ENCODE measurements around the gene NACAD. TPM values are rescaled to one million over a fixed set of nuclear protein-coding genes. Genes with fewer than 3 reads are reported as not detected.

Gene NACAD
- total RNA-seq, 1 experiment from 2014 or later, result 5.5 TPM

DNA sequence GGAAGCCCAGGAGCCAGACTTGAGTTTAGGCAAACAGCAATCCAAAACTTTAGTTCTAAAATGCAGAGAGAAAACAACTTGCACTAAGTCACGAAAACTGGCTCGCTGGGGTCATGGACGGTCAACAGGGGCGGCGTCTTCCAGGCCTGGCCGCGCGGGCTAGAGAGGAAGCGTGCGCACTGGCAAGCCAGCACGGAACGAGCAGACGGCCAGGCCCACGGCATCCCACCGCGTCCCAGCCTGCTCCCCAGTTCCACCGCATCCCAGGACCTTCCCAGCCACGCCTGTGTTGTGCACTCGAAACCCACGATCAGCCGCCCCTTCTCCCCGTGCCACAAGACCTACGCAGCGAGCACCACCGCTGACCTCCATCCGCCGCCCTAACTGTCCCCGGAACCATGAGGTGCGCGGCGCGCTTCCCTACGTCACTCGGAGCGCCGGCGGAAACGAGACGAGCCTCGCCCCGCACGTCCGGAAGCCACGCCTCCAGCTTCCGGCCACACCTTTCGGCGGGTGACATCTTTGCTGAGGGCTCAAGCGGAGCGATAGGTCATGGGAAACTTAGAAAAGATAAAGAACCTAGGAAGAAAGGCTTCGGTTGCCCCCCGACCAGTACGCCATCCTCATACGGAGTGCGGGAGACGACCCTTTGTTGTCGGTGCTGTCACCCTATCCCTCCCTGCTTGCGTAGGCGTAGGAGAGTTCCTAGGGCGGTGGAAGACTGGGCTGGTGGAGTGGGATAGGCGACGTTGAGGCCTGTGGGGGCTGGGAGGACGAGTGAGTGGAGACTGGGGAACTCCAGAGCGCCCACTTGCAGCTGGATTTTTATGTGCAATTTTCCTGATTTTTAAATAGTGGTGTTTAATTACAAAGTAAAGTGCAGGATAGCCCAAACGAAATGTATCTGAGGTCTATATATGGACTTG lies 22.8 kb upstream of the NACAD start, which contains the start of gene TBRG4:
Gene TBRG4 (minus strand): TSS at position 400 of the 926 bp plus-strand sequence. CDS start 2,460 bp downstream, outside the sequence.
- peaks cover 12% of the 10 kb centered on the region for H3K4me1 Mint-ChIP-seq
- H3K9me3 Mint-ChIP-seq, result no peaks in the 10 kb centered on the region
- H3K27ac Mint-ChIP-seq, result peak within 1 kb of the TSS; percentile 99
- peaks cover 14% of the 10 kb centered on the region for H3K27me3 Mint-ChIP-seq (ENCODE audit: low read depth)
- POLR2A ChIA-PET, result interaction anchor here (0.5 to 2.2 kb wide), 8 partner anchors 10 to 226 kb away, joined by 3 to 7 read pairs (median 5); partner anchors contain the start of genes NACAD and PURB
- peak; percentile 93 for DNase-seq (ENCODE audit: low spot score)
- H3K4me3 Mint-ChIP-seq, result peak within 1 kb of the TSS; percentile 99
- H3K36me3 Mint-ChIP-seq, result peaks cover 22% of the 10 kb centered on the region
- CTCF ChIA-PET, result interaction anchor here (0.9 to 2.0 kb wide), 9 partner anchors 12 to 263 kb away, joined by 3 to 15 read pairs (median 3); no protein-coding TSS in a partner anchor
- peak; percentile 94 for ATAC-seq
- TF ChIP-seq GABPB1 (CRISPR knock-in tag; IDR thresholded peaks at IDR 0.05), result peak; percentile 89
- TF ChIP-seq E2F4 (CRISPR knock-in tag; IDR thresholded peaks at IDR 0.05; ENCODE audit: borderline replicate concordance, low read depth), result no peak
- peak; percentile 49; the same call in 1 of the 2 replicates for TF ChIP-seq ZNF317 (CRISPR knock-in tag; IDR thresholded peaks at IDR 0.05; ENCODE audit: borderline replicate concordance, low read depth)
- TF ChIP-seq MYBL2 (CRISPR knock-in tag; IDR thresholded peaks at IDR 0.05), result peak; percentile 82; the same call in 1 of the 2 replicates
- no peak for TF ChIP-seq PRDM15 (CRISPR knock-in tag; IDR thresholded peaks at IDR 0.05)
- TF ChIP-seq, protein P1, sequence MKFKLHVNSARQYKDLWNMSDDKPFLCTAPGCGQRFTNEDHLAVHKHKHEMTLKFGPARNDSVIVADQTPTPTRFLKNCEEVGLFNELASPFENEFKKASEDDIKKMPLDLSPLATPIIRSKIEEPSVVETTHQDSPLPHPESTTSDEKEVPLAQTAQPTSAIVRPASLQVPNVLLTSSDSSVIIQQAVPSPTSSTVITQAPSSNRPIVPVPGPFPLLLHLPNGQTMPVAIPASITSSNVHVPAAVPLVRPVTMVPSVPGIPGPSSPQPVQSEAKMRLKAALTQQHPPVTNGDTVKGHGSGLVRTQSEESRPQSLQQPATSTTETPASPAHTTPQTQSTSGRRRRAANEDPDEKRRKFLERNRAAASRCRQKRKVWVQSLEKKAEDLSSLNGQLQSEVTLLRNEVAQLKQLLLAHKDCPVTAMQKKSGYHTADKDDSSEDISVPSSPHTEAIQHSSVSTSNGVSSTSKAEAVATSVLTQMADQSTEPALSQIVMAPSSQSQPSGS (CRISPR knock-in tag; IDR thresholded peaks at IDR 0.05; ENCODE audit: borderline replicate concordance, low read depth), result no peak
- TF ChIP-seq HMGXB4 (CRISPR knock-in tag; IDR thresholded peaks at IDR 0.05), result peak; percentile 66
- 0 out of 2 replicates have a peak, but pooled peaks have one; percentile 52 for TF ChIP-seq IRF1 (CRISPR knock-in tag; IDR thresholded peaks at IDR 0.05)
- TF ChIP-seq SMAD3 (CRISPR knock-in tag; IDR thresholded peaks at IDR 0.05; ENCODE audit: borderline replicate concordance), result peak; percentile 85
- no peak for TF ChIP-seq SMAD4 (CRISPR knock-in tag; IDR thresholded peaks at IDR 0.05)
- TF ChIP-seq ESRRA (CRISPR knock-in tag; IDR thresholded peaks at IDR 0.05; ENCODE audit: borderline replicate concordance), result peak; percentile 96
- TF ChIP-seq SOX15 (CRISPR knock-in tag; IDR thresholded peaks at IDR 0.05), result no peak
- TF ChIP-seq ZNF671 (CRISPR knock-in tag; IDR thresholded peaks at IDR 0.05), result no peak
- peak; percentile 65; the same call in 1 of the 2 replicates for TF ChIP-seq NFE2L1 (CRISPR knock-in tag; IDR thresholded peaks at IDR 0.05)
- no peak for TF ChIP-seq NR1H2 (CRISPR knock-in tag; IDR thresholded peaks at IDR 0.05)
- TF ChIP-seq, protein P2, sequence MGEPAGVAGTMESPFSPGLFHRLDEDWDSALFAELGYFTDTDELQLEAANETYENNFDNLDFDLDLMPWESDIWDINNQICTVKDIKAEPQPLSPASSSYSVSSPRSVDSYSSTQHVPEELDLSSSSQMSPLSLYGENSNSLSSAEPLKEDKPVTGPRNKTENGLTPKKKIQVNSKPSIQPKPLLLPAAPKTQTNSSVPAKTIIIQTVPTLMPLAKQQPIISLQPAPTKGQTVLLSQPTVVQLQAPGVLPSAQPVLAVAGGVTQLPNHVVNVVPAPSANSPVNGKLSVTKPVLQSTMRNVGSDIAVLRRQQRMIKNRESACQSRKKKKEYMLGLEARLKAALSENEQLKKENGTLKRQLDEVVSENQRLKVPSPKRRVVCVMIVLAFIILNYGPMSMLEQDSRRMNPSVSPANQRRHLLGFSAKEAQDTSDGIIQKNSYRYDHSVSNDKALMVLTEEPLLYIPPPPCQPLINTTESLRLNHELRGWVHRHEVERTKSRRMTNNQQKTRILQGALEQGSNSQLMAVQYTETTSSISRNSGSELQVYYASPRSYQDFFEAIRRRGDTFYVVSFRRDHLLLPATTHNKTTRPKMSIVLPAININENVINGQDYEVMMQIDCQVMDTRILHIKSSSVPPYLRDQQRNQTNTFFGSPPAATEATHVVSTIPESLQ (CRISPR knock-in tag; IDR thresholded peaks at IDR 0.05), result no peak
- TF ChIP-seq ZBTB21 (CRISPR knock-in tag; IDR thresholded peaks at IDR 0.05; ENCODE audit: borderline replicate concordance), result 0 out of 2 replicates have a peak, but pooled peaks have one; percentile 70
- no peak for TF ChIP-seq NR3C1 (CRISPR knock-in tag; conservative IDR thresholded peaks at IDR 0.05; ENCODE audit: low read depth)
- TF ChIP-seq, protein P3, sequence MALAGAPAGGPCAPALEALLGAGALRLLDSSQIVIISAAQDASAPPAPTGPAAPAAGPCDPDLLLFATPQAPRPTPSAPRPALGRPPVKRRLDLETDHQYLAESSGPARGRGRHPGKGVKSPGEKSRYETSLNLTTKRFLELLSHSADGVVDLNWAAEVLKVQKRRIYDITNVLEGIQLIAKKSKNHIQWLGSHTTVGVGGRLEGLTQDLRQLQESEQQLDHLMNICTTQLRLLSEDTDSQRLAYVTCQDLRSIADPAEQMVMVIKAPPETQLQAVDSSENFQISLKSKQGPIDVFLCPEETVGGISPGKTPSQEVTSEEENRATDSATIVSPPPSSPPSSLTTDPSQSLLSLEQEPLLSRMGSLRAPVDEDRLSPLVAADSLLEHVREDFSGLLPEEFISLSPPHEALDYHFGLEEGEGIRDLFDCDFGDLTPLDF (CRISPR knock-in tag; IDR thresholded peaks at IDR 0.05), result no peak
- TF ChIP-seq, protein P4, sequence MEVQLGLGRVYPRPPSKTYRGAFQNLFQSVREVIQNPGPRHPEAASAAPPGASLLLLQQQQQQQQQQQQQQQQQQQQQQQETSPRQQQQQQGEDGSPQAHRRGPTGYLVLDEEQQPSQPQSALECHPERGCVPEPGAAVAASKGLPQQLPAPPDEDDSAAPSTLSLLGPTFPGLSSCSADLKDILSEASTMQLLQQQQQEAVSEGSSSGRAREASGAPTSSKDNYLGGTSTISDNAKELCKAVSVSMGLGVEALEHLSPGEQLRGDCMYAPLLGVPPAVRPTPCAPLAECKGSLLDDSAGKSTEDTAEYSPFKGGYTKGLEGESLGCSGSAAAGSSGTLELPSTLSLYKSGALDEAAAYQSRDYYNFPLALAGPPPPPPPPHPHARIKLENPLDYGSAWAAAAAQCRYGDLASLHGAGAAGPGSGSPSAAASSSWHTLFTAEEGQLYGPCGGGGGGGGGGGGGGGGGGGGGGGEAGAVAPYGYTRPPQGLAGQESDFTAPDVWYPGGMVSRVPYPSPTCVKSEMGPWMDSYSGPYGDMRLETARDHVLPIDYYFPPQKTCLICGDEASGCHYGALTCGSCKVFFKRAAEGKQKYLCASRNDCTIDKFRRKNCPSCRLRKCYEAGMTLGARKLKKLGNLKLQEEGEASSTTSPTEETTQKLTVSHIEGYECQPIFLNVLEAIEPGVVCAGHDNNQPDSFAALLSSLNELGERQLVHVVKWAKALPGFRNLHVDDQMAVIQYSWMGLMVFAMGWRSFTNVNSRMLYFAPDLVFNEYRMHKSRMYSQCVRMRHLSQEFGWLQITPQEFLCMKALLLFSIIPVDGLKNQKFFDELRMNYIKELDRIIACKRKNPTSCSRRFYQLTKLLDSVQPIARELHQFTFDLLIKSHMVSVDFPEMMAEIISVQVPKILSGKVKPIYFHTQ (CRISPR knock-in tag; IDR thresholded peaks at IDR 0.05), result no peak
